Left lobe of liver (tissue), 2 donors: ENCODE measurements around the gene TFAP2E. TPM values are rescaled to one million over a fixed set of nuclear protein-coding genes. Genes with fewer than 3 reads are reported as not detected.

Experiments used
- ATAC-seq: fragments of 200-7000 bp; cut with Tn5 transposase; one replicate; pipeline ENCODE4 v1.9.1; 2020; ENCODE audit warnings: mild to moderate bottlenecking, moderate library complexity
- DNase-seq: peaks from one replicate; pipeline ENCODE4 v3.0.0-alpha.2; 2020; ENCODE audit warnings: low spot score
- total RNA-seq: library from RNA; stranded (reverse); gene quantifications from one replicate; pipeline ENCODE4 v1.2.1, GENCODE V29; 2021
- donor health status: DM: no; HTN: no; CAD: no; lungs with moderate emphysema.
- donor health status: DM: no; HTN: yes; CAD: no.

The TFAP2E gene
- total RNA-seq, 1 donor from 2014 or later, result 0.13 TPM

DNA sequence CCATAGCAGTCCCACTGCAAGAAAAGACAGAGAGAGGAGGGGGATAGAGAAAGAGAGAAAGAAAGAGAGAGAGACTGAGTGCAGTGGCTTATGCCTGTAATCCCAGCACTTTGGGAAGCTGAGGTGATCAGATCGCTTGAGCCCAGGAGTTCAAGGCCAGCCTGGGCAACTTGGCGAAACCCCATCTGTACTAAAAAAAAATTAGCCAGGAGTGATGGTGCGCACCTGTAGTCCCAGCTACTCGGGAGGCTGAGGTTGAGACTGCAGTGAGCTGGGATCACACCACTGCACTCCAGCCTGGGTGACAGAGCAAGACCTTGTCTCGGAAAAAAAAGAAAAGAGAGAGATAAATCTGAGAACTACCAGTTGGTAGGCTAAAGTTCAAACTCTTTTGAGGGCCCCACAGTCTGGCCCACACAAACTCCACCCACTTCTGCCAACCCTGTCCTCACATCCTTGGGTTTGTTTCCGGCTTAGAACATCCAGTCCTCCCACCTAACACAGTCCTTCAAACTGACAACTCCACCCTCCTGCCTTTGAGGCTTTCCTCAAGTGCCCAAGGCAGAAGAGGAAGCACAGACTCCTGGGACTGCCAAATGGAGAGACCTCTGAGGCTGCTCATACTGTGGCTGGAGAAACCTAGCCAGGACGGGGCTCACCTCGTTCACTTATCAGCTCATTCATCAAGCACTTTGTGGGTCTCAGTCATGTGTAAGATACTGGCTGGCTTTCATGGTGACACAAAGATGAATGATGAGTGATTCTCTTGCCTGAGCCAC is 20.1 kb downstream of the TFAP2E start:
- ATAC-seq, result no peak

GRCh38 chr1:35594005-35594760 is 21.1 kb downstream of the TFAP2E start:
- no peak for ATAC-seq
- DNase-seq, result no peak

More for the DNA sequence above, 20.1 kb downstream of the TFAP2E start:
- no peak for DNase-seq

- peak; percentile 28 for ATAC-seq
These were observed 22.6 kb downstream of the TFAP2E start for GRCh38 chr1:35595684-35596083.

DNA sequence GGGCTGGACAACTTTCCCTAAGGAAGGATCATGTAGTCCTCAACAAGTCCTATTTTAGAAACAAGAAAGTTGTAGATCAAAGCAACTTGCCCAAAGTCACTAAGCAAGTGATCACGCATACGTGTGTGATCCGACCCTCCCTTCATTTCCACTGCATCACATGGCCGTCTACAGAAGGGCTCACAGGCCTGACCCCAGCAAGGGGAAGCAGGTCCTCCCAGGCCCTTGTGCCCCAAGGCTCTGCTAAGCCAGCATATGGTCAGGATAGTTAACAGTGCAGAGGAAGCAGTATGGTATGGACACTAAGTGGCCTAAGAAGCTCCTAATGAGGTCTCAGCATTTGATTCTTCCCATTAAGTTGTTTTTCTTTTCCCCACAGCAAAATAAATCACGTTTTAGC is 24.8 kb downstream of the TFAP2E start:
- DNase-seq (no peak), ATAC-seq (no peak)

More at GRCh38 chr1:35595684-35596083, 22.6 kb downstream of the TFAP2E start:
- no peak for DNase-seq

GRCh38 chr1:35598895-35599294 is 25.8 kb downstream of the TFAP2E start:
- DNase-seq, result no peak

GRCh38 chr1:35599411-35599810 is 26.3 kb downstream of the TFAP2E start:
- DNase-seq (no peak), ATAC-seq (no peak)

More at GRCh38 chr1:35598895-35599294, 25.8 kb downstream of the TFAP2E start:
- ATAC-seq, result no peak

- ATAC-seq, result no peak
- no peak for DNase-seq
These were observed 27.5 kb downstream of the TFAP2E start for GRCh38 chr1:35600593-35600992.

- ATAC-seq (no peak), DNase-seq (no peak)
These were observed 30.4 kb downstream of the TFAP2E start for GRCh38 chr1:35603468-35603867.

- no peak for ATAC-seq
These were observed 30.8 kb downstream of the TFAP2E start for GRCh38 chr1:35603941-35604340.

GRCh38 chr1:35605071-35605866 is 32.2 kb downstream of the TFAP2E start:
- DNase-seq (no peak), ATAC-seq (no peak)

More at GRCh38 chr1:35603941-35604340, 30.8 kb downstream of the TFAP2E start:
- DNase-seq, result no peak

GRCh38 chr1:35605867-35606182 is 32.7 kb downstream of the TFAP2E start:
- no peak for DNase-seq
- no peak for ATAC-seq

- no peak for DNase-seq
- no peak for ATAC-seq
These were observed 38.5 kb downstream of the TFAP2E start for GRCh38 chr1:35611655-35612054.

- ATAC-seq (no peak), DNase-seq (no peak)
These were observed 42.3 kb downstream of the TFAP2E start for GRCh38 chr1:35615440-35615839.

DNA sequence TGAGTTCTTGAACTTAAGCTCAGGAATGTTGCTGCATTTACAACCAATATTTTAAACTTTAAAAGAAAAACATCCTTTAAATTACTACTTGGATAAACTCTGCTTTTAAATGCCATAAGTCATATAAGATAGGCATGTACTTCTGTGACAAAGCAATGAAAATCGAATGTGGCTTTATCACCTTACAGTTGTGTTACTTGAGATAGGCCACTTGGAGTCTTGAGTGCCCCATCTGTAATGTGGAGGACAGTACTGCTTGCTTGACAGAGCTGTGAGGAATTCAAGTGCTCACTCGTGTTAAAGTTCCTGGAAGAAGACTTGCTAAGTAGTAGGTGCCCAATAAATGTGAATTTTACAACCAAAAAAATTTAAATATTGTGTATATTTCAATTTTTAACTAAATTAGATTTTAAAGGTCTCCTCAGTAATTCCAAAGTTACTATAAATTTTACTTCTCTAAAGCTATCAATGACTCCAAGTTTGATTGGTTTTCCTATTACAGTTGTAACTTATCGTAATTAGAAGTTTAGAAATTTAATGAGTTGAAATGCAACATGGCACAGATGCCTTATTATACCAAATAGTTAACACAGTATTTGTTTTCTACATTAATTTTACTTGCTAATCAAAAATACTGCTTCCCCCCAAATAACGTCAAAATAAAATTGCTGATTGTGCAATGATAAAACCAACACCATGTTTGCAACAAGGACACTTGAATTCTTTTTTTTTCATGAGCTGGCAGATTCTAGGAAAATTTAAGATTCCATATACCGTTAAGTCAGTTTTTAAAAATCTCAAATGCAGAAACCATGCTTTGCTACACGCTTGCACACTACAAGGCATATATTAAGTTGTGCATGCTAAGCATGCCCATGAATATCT is 46.4 kb downstream of the TFAP2E start:
- ATAC-seq, result no peak
- no peak for DNase-seq

GRCh38 chr1:35622510-35623178 is 49.5 kb downstream of the TFAP2E start:
- ATAC-seq, result no peak
- no peak for DNase-seq

DNA sequence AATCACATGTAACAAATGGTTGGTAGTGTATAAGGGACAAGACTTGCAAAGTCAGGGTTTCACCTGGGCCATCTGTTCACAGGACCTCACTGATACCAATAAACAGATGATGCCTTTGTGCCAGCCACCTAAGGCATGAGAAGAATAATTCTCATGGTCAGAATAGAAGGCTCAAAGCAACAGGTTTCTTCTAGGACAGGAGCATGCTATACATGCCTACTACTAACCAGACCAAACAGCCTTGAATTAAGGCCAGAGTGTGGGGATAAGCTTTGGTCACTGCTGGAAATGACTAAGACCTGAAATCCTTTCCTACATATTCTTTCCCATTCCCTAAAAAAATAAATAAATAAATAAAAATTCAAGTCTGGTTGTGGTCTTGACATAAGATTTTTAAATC is 50.7 kb downstream of the TFAP2E start:
- ATAC-seq (no peak), DNase-seq (no peak)

GRCh38 chr1:35629051-35629450 is 55.9 kb downstream of the TFAP2E start:
- peak; percentile 48 for ATAC-seq

DNA sequence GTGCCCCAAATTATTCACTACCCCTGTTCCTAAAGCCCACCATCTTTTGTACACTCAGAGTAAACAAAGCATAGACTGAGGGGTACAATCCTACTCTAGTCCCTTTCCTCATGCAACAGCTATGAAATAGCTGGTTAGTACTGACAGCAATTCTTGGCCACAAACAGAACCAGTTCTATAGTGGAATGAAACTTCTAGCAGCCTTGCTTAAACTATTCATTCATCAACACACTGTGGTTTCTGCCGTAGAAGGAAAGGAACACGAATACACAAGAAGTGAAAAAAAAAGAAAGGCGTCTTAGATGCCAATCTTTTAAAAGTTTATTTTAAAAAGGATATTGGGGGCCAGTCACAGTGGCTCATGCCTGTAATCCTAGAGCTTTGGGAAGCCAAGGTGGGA is 58.3 kb downstream of the TFAP2E start:
- ATAC-seq (no peak), DNase-seq (no peak)

More at GRCh38 chr1:35629051-35629450, 55.9 kb downstream of the TFAP2E start:
- DNase-seq, result no peak

- ATAC-seq, result no peak
These were observed 60.4 kb downstream of the TFAP2E start for GRCh38 chr1:35633547-35633946.

GRCh38 chr1:35637401-35637809 is 64.3 kb downstream of the TFAP2E start:
- DNase-seq, result no peak
- ATAC-seq, result peak; percentile 33

More at GRCh38 chr1:35633547-35633946, 60.4 kb downstream of the TFAP2E start:
- no peak for DNase-seq
